ENCODE data around the gene TTC4. TPM values are rescaled to one million over a fixed set of nuclear protein-coding genes. Genes with fewer than 3 reads are reported as not detected.

Gene TTC4
- total and polyA plus RNA-seq, 10 donors, result 12.1 to 28.5 (median 16.8) TPM

- DNase-seq, result no peak
- no peaks in the 10 kb centered on the region for H3K4me1 ChIP-seq
- H3K27ac ChIP-seq, result no peak overlapping the region
- peaks cover 0 to 13% (median 0%) of the 10 kb centered on the region in 7 donors for H3K27me3 ChIP-seq (replicated peaks in 1 of 7)
- H3K36me3 ChIP-seq, result no peaks in the 10 kb centered on the region
- H3K4me3 ChIP-seq, result no peak overlapping the region
- no peaks in the 10 kb centered on the region for H3K9me3 ChIP-seq
- WGBS, 5 donors, result 78 to 93% (median 87%) methylated on average over 6 of the region's 6 CpGs
- intact Hi-C loops (cut with DNase I; ENCODE audit: low total_unique reads), result no loop called here
- TF ChIP-seq POLR2AphosphoS5 (IDR thresholded peaks at IDR 0.05), result no peak
- TF ChIP-seq CTCF (IDR thresholded peaks at IDR 0.05 in 8 of 11, conservative IDR thresholded peaks at IDR 0.05 in 3 of 11), result no peak
- no peak for TF ChIP-seq POLR2A (IDR thresholded peaks at IDR 0.05)
These were observed 17.8 kb upstream of the TTC4 start for GRCh38 chr1:54697896-54698295.

- Histone ChIP-seq H3K4me1 (no peaks in the 10 kb centered on the region), H3K9me3 (no peaks in the 10 kb centered on the region), H3K36me3 (no peaks in the 10 kb centered on the region), H3K27me3 (replicated peaks in 1 of 7) (peaks cover 0 to 13% (median 0%) of the 10 kb centered on the region in 7 donors), H3K27ac (no peak overlapping the region), H3K4me3 (no peak overlapping the region)
- 69 to 82% (median 77%) methylated on average over 8 of the region's 8 CpGs for WGBS, 5 donors
- TF ChIP-seq CTCF (IDR thresholded peaks at IDR 0.05 in 8 of 11, conservative IDR thresholded peaks at IDR 0.05 in 3 of 11), result no peak
- TF ChIP-seq POLR2A (IDR thresholded peaks at IDR 0.05), result no peak
- no peak for TF ChIP-seq POLR2AphosphoS5 (IDR thresholded peaks at IDR 0.05)
- intact Hi-C loops (cut with DNase I; ENCODE audit: low total_unique reads), result no loop called here
- no peak for DNase-seq
These were observed 17.3 kb upstream of the TTC4 start for GRCh38 chr1:54698346-54698745.

- peaks cover 0 to 13% (median 0%) of the 10 kb centered on the region in 7 donors for H3K27me3 ChIP-seq (replicated peaks in 1 of 7)
- no peaks in the 10 kb centered on the region for H3K4me1 ChIP-seq
- TF ChIP-seq POLR2A (IDR thresholded peaks at IDR 0.05) (no peak), CTCF (IDR thresholded peaks at IDR 0.05 in 8 of 11, conservative IDR thresholded peaks at IDR 0.05 in 3 of 11) (no peak), POLR2AphosphoS5 (IDR thresholded peaks at IDR 0.05) (no peak)
- no peaks in the 10 kb centered on the region for H3K9me3 ChIP-seq
- H3K27ac ChIP-seq, result no peak overlapping the region
- no peaks in the 10 kb centered on the region for H3K36me3 ChIP-seq
- intact Hi-C loops (cut with DNase I; ENCODE audit: low total_unique reads), result no loop called here
- DNase-seq, result no peak
- no peak overlapping the region for H3K4me3 ChIP-seq
- 82 to 93% (median 91%) methylated on average over 11 of the region's 11 CpGs for WGBS, 5 donors
These were observed 15.6 kb upstream of the TTC4 start for GRCh38 chr1:54699936-54700525.

GRCh38 chr1:54701066-54701465 is 14.6 kb upstream of the TTC4 start:
- H3K9me3 ChIP-seq, result no peaks in the 10 kb centered on the region
- no peak overlapping the region for H3K4me3 ChIP-seq
- no peak for DNase-seq
- peaks cover 0 to 13% (median 0%) of the 10 kb centered on the region in 7 donors for H3K27me3 ChIP-seq (replicated peaks in 1 of 7)
- H3K36me3 ChIP-seq, result no peaks in the 10 kb centered on the region
- 82 to 100% (median 94%) methylated on average over 7 to 9 of the region's 9 CpGs for WGBS, 5 donors
- H3K4me1 ChIP-seq, result no peaks in the 10 kb centered on the region
- TF ChIP-seq POLR2AphosphoS5 (IDR thresholded peaks at IDR 0.05) (no peak), CTCF (IDR thresholded peaks at IDR 0.05 in 8 of 11, conservative IDR thresholded peaks at IDR 0.05 in 3 of 11) (no peak), POLR2A (IDR thresholded peaks at IDR 0.05) (no peak)
- no peak overlapping the region for H3K27ac ChIP-seq
- intact Hi-C loops (cut with DNase I; ENCODE audit: low total_unique reads), result no loop called here

Data from spleen (tissue), 11 donors.